GM18511 (cell line): Measurements from ENCODE around the gene CTDP1.

Experiments
- ATAC-seq: cut with Tn5 transposase; IDR thresholded peaks from one replicate; pipeline ENCODE4 v1.9.1; 2021; ENCODE audit warnings: mild to moderate bottlenecking, moderate library complexity; ENCODE audit not compliant: unreplicated experiment

Gene CTDP1

DNA sequence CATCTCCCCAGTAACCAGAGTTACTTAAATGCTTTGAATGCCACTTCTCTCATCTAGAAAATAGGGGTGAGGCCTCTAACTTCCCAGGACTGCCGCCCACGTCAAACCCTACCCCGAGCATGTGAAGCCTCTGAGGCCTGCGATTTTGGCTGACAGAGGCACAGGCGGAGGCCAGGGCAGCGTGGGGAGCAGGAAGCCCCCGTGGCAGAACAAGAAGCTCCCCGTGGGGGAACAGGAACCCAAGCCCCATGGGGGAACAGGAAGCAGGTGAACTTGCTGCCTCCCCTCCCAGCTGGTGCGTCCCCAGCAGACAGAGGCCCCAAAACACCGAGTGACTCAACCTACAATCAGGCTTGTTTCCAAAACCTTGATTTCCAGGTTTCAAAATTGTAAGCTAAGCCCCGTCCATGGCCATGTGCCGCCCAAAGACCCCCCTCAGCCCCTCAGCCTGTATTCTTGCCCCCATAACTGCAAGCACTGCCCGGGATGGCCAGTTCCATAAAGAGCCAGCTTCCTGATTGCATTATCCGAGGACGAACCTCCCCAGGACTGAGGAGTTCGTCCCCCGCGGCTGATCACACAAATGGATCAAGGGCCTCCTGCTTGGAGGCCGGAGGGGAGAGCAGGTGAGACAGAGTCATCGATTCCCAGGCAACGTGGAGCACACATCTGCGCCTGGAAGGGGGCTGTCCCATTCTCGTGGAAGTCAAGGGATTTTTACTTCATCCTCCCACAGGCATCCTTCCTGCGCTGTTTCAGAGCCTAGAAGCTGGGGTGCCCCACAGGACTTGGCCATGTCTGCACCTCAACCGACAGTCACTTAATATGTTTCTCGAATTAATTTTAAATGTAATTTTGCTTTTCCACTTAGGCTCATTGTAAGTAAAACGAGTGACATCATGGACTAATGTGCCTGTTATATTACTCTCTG lies 36.3 kb upstream of the CTDP1 start:
- ATAC-seq, result no peak

DNA sequence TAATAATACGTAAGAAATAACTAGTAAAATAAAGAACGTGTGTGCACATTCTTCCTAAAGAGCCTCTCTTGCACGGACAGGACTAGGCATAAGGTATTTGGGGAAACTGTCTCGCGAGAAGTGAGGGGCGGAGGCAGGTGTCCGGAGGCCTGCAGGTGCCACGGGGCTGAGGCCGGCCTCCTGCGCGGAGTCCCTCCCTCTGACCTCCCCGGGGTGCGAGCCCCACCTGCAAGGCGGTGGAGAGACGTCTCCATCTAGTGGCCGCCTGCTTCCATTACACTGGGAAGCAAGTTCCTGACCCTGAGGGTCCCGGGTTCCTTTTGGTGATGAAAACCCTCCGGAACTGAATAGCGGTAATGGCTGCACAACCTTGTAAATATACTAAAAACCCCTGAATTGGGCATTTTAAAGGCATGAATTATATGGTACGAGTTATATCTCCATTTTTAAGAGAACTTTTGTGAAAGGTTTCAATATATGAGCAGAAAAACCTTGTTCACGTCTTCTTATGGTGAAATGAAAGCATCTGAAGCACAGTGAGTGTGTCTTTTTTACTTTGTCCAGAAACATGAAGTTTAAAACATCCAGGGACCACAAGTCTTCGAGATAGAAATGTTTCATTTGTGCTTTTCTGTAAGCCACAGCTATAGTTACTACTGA lies 35.5 kb upstream of the CTDP1 start:
- peak; percentile 83 for ATAC-seq

DNA sequence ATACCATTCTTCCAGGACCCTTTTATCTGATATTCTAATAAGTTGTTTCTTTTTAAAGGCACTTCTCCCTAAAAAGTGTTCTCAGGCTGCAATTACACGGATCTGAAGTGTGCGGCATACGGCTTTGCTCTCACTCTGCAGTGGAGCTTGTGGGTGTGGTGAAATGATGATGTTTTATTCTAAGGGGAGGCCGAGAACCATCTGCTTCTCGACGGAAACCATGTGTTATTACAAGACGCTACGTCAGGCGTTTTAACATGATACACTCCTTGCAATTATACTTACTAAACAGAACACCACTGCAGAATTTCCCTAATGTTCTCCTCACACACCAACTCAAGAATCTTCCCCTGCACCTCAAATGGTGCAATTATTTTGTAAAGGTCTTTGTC lies 34.9 kb upstream of the CTDP1 start:
- no peak for ATAC-seq

DNA sequence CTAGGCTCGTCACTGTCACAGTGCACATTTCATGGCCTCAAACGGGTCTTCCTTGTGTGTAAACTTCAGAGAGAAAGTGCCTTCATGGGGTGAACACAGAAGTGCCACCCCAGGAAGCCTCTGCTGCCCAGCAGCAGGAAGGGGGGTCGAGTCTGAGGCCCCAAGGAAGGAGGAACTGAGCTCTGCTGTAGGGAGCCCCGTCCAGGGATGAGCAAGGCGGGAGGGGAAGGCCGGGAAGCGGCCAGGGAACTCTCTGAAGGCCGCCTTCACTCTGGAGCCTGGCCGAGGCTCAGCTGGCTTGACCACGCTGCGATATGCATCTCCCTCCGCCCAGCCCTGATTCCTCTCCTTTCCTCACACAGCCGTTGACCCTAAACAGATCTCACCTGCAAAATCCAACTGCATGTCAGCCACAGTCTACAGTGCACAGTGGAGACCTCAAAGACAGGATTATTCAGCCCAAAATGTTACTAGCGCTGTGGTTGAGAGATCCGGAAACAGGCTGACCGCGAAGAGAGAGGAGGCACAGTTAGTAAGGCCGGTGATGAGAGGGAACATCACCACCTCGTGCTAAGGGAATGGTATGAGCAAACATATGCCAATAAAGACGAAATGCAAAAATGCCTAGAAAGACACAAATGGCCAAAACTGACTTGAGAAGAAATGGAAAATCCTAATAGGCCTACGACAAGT lies 34.2 kb upstream of the CTDP1 start:
- peak; percentile 63 for ATAC-seq

DNA sequence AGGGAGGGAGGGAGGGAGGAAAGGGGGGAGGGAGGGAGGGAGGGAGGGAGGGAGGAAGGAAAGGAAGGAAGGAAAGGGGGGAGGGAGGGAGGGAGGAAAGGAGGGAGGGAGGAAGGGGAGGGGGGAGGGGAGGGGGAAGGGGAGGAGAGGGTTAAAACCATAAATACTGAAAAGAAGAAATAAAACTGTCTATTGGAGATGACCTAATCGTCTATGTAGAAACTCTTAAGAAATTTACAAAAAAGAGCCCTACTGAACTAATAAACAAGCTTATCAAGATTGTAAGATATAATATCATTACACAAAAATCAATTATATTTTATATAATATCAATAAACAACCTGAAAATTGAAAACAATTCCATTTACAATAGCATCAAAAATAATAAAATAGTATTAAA lies 32.3 kb upstream of the CTDP1 start:
- no peak for ATAC-seq

DNA sequence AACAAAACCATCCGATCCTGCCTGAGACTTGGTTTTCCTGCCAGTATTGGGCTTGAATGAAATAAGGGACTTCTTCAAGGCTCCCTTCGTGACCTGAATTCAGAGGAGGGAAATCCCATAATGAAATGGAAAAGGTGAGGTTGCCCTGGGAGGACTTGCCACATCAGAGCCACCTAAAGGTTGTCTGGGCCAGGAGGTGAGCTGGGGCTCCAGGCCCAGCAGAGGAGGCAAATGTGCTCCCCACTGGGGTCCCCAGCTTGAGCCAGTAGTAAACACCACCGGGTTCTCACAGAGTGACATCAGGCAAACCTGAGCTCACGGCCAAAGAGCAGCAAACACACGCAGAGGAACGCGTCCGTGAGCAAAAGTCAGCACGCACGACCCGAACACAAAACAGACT lies 28.6 kb upstream of the CTDP1 start:
- ATAC-seq, result no peak

DNA sequence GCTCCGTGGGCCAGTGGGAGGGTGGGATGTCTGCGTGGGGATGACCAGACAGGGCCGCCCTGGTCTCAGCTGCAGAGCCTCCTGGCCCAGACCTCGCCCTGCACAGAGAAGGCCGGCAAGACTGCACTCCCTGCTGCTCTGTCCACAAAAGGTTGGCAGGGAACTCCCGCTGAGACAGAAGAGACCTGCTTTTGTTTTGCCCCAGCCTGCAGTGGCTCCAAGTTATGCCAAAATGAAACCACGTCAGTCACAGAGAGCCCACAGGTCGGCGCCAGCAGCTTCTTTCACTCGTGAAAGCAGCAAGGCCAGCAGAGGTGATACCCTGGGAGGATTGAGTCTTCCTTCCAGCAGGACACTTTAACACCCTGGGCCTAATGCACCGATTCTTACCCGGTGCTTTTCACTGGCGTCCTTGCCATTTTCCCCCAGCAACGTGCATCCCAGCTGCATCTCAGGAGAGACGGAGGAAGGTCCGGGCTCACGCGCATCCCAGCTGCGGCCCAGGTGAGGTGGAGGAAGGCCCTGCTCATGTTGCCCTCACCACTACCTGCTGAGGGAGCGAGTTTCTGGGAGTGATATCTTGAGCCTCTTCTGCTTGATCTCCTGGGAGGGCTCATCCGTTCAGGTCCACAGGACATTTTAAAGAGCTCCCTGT lies 22.1 kb upstream of the CTDP1 start:
- no peak for ATAC-seq

DNA sequence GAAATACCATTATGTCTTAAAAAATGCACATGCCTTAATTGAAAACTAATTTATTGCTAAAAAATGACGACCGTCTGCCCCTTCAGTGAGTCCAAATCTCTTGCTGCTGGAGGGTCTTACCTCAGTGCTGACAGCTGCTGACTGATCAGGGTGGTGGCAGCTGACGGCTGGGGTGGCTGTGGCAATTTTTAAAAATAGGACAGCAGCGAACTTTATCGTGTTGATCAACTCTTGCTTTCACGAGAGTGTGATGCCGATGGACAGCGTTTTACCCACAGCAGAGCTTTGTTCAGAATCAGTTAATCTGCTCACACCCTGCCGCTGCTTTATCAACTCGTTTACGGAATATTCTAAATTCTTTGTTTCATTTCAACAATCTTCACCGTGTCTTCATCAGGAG lies 21.2 kb upstream of the CTDP1 start:
- no peak for ATAC-seq

DNA sequence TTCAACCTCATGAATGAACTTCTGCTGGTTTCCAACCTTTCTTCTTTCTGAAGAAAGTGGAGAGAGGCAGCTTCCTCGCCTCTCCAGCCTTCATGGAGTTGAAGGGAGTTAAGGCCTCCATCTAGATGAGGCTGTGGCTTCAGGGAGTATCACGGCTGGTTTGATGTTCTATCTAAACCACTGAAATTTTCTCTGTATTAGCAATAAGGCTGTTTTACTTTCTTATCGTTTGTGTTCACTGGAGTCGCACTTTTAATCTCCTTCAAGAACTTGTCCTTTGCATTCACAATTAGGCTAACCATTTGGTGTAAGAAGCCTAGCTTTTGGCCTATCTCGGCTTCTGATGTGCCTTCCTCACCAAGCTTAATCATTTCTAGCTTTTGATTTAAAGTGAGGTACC lies 19.9 kb upstream of the CTDP1 start:
- no peak for ATAC-seq

DNA sequence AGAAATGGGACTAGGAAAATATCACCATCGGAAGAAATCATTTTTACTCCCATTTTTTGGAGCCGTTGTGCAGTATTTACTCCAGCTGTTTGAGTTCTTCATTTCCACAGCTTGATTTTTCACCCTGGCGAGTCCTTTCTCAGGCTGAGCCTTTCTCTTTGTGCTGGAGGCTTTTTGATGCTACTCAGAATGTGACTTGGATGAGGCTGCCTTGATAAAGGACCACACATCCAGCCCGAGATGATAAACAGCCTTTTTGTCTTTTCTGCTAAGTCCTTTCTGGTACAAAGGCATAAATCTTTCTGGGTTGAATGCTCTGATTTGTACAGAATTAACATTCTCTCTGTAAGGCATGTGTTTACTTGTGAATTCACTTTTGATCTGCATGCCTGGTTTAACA lies 17.6 kb upstream of the CTDP1 start:
- no peak for ATAC-seq

DNA sequence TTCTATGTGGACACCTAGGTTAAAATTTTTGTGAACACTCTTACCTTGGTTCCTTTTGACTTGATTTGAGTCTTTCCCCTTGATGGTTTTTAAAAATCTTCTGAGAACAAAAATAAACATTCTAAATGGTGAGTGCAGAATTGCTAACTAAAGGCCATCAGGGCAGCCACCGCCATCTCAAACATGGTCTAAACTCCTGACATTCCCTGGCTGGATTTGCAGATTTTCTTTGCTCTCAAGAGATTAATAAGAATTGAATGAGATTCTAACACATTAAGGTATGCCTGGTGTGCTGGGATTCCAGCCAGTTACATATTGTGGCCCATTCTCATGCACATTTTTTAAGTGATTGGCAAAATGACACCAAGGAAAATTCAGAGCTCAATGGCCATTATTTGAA lies 17.2 kb upstream of the CTDP1 start:
- no peak for ATAC-seq

DNA sequence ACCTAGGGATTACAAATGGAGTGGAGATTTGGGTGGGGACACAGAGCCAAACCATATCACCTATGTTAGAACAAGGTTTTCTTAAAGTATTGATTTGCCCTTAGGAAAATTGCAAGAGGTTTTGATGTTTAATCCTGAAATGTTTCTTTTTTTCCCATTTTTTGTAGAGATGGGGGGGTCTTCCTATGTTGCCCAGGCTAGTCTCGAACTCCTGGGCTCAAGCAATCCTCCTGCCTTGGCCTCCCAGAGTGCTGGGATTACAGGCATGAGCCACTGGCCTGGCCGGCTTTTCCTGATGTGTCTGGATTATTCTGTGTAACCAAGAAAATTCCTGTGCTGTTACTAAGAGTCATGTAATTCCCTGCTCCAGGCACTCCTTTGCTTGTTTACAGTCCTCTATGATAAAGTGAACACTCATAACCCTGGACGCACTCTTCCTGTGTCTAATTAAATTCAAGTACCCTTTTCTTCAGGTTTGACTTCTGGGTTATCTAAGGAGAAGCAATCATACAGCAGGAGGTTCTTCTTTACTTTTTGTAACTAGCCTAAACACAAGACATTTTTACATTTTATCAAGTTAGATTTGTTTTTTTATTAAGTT lies 15.0 kb upstream of the CTDP1 start:
- ATAC-seq, result no peak

DNA sequence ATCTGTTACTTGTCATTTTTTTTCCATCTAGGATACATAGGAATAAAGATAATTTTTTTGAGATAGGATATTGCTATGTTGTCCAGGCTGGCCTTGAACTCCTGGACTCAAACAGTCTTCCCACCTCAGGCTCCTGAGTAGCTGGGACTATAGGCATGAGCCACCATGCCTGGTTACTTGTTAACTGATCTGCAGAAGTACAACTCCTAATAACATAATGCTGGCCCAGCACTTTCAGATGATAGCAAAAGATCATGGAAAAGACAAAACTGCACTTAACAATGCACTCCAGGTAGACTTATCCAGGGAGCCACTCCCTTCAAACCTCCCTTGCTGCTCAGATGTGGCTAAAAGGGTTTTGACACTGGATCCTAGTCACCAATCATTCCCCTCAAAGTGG lies 11.4 kb upstream of the CTDP1 start:
- no peak for ATAC-seq

DNA sequence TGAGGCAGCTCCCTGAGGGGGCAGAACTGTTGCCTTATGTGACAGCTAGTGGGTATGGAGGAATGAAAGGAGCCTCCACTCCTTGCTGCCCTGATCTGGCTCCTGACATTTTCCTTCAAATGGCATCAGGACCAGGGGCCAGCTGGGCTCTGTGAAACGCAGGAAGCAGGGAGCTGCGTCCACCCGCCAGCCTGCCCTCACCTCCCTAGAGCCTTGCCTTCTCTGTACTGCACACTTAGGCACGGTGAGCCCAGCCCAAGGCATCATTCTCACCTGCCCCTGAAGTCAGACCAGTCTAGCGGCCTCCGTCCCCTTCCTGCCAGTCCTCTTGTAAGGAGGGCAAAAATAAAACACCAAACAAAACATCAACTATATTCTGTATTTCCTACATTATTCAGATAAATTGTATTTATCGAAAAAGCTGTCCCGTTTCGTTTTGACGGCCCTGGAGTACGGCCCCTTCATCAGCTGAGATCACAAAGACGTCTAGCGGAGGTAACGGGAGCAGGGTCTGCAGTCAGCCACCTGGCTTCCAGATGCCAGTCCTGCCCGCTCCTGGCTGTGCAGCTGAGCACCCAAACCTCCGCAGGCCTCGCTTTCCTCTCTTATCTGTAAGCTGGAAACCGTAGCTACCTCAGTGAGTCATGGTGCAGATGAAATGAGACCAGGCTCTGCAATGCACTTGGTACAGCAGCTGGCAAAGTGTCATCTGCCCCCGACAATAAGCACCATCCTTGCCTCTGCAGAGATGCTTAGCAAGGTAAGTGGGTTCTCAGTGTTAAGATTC lies 6.9 kb upstream of the CTDP1 start:
- no peak for ATAC-seq

DNA sequence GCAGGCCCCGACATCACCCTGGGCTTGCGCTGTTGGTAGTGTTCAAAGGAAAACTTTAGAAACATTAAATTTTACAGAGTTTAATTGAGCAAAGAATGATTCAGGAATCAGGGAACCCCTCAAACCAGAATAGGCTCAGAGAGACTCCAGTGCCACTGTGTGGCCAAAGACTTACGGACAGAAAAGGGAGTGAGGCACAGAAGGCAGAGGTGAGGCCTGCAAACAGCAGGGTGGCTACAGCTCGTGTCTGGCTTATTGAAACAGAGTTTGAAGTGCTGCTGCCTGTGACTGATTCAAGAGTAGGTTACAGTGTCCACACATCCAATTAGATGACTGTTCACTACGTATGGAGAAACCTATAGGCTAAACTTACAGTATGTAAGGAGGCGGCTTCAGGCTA lies 2.4 kb upstream of the CTDP1 start:
- no peak for ATAC-seq

DNA sequence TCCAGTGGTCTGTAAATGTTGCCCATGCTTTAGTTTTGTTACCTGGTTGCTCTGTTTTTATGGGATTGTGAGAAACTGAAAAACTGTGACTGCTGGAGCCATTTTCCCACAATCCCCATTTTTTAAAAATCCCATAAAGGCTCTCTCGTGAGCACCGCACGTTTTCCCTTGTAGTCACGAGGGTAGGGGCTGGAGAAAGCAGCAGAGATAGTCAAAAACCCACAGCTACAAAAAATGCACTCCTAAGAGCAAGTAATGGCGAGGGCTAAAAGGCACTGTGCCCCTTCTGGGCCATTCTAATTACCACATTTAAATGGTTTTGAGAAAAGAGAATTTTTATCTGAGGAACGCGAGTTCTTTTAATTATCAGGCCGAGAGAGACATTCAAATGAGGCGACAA lies 1.8 kb upstream of the CTDP1 start:
- no peak for ATAC-seq

DNA sequence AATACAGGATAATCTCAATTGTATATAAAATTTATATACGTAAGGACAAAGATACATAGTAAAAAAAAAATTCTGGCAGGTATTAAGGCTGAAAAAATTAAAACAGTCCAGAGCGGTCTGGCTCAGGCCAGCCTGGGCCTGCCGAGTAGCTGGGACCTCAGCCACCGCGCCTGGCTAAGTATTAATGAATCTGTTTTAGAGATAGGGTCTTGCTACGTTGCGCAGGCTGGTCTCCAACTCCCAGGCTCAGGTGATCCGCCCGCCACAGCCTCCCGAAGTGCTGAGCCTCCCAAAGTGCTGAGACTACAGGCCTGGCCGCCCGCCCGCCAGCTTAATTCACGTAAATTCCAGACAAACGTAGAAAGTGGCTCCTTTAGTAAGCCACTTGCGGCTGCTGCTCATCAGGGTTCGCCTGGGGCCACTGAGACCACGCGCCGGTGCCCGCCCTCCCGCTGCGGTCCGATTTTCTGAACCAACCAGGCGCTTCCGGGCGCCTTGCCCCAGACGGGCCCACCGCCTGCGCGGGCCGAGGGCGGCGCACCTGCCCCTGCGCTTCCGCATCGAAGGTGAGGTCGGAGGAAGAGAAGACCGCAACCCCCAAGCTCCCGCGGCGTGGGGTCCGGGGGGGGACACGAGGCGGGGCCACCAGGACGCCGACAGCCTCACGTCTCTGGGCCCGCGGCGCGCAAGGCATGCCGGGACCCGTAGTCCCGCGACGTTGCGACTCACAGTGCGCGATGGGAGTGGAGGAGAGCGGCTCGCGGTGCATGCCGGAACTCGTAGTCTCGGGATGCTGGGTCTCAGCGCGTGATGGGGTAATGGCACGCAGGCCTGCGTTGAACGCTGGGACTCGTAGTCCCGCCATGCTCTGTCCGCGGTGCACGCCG lies 695 bp upstream of the CTDP1 start:
- ATAC-seq, result peak; percentile 94

DNA sequence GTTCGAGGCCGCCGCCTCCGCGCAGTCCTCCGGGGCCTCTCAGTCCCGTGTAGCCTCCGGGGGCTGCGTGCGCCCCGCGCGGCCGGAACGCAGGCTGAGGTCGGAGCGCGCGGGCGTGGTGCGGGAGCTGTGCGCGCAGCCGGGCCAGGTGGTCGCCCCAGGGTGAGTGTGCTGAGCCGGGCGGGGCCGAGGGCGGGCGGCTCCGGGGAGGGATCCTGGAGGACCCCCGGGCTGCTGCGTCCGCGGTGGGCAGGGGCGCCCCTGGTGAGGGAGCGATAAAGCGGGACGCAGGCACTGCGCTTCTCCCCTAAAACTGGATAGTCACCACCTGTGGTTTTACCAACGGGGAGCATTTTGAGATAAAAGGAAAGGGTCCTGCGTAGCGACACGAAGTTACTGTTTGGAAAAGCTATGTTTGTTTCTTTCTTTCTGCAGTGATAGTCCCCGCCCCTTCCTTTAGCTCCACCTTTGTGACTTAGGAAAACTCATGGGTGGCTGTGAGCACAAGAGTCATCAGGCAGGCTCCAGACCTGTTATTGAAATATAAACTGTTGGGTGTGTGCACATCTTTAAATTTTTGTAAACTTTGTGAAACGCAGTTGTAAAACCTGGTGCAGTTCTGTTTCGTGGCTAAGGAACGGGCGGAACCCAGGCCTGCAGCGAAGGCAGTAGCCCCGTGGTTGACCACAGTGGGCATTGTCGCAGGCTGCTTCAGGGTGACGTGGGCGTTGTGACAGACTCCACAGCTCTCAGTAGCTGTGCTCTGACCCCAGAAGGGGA lies 687 bp downstream of the CTDP1 start:
- peak; percentile 2 for ATAC-seq
